ENCODE results near the gene SAC3D1. TPM values are rescaled to one million over a fixed set of nuclear protein-coding genes. Genes with fewer than 3 reads are reported as not detected.

Gene SAC3D1
- total and polyA plus RNA-seq, 9 of the 15 experiments (the other 6 are each of a cell fraction or from before 2014, with no cell fraction given): 0.20 to 35.2 (median 5.8) TPM

DNA sequence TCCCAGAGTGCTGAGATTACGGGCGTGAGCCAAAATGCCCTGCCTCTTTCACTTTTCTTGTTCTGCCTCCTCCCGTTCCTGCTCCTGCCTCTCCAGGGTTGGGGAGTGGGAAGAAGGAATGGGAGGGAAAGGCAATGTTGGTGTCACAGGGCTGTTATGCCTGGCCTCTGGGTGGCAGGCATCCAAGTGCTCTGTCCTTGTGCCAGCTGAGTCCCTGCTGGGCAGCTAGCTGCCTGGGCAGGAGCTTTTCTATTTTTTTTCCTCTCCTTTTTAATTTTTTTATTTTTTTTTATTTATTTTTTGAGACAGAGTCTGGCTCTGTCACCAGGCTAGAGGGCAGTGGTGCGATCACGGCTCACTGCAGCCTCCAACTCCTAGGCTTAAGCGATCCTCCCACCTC is 4.1 kb upstream of the SAC3D1 start:
- 91% methylated on average over 6 of the region's 6 CpGs for WGBS (ENCODE audit: insufficient coverage, low coverage, missing lambda C conversion rate)
- no peak overlapping the region for H3K27ac ChIP-seq (ENCODE audit: extremely low read depth, low read depth, low read length)
- H3K9me1 ChIP-seq (ENCODE audit: control insufficient read depth, insufficient read depth, low read length): no peaks in the 10 kb centered on the region
- TF ChIP-seq POLR2AphosphoS2 (IDR thresholded peaks at IDR 0.05; ENCODE audit: low read length): no peak
- TF ChIP-seq ZNF165 (CRISPR knock-in tag; IDR thresholded peaks at IDR 0.05; ENCODE audit: borderline replicate concordance): no peak
- no peak for TF ChIP-seq NFXL1 (CRISPR knock-in tag; IDR thresholded peaks at IDR 0.05)
- no peak for TF ChIP-seq RBM14 (IDR thresholded peaks at IDR 0.05; ENCODE audit: borderline replicate concordance, insufficient read depth, low read depth, low read length)
- peaks cover 24% of the 10 kb centered on the region; the same call in 1 of the 3 replicates for H3K36me3 ChIP-seq (ENCODE audit: control insufficient read depth, insufficient read depth, low read length)
- BruUV-seq (replicated peaks): no TSS peak
- ATAC-seq: no peak
- H3K4me1 ChIP-seq (replicated peaks in 1 of 2; ENCODE audit: control insufficient read depth in 2 of 2, insufficient read depth in 2 of 2, low read length in 2 of 2): peaks cover 5 to 25% of the 10 kb centered on the region in 2 experiments; a peak in 4 of 5 replicates
- CTCF ChIA-PET (ENCODE audit: low intra/inter-chr PET ratio): no interaction called here
- no peak overlapping the region for H3K9ac ChIP-seq (ENCODE audit: insufficient read depth in 1 of 2, low read depth in 2 of 2, low read length in 2 of 2)
- in situ Hi-C loops (cut with MboI): no loop called here
- intact Hi-C loops (cut with micrococcal nuclease): no loop called here
- no peak overlapping the region for H3K4me2 ChIP-seq (ENCODE audit: insufficient read depth, low read length)
- H3K27me3 ChIP-seq (ENCODE audit: control insufficient read depth in 2 of 2, insufficient read depth in 2 of 2, low read length in 2 of 2): no peaks in the 10 kb centered on the region
- DNase-seq (ENCODE audit: extremely low read depth in 1 of 4, low spot score in 3 of 4): no peak
- POLR2A ChIA-PET: interaction anchor here (0.9 kb wide), 1 partner anchor 76 kb away, joined by 3 read pairs; no protein-coding TSS in a partner anchor
- H4K20me1 ChIP-seq (replicated peaks; ENCODE audit: control insufficient read depth, insufficient read depth, low read length): no peaks in the 10 kb centered on the region
- H3K79me2 ChIP-seq (ENCODE audit: control insufficient read depth, insufficient read depth, low read length): peaks cover 7% of the 10 kb centered on the region; the same call in 2 of the 3 replicates
- no peak overlapping the region for H2AFZ ChIP-seq (ENCODE audit: low read depth, low read length)
- no peak for FAIRE-seq
- no peaks in the 10 kb centered on the region for H3K9me3 ChIP-seq (replicated peaks; ENCODE audit: control insufficient read depth, insufficient read depth, low read depth, low read length)
- H3K4me3 ChIP-seq: no peak overlapping the region

DNA sequence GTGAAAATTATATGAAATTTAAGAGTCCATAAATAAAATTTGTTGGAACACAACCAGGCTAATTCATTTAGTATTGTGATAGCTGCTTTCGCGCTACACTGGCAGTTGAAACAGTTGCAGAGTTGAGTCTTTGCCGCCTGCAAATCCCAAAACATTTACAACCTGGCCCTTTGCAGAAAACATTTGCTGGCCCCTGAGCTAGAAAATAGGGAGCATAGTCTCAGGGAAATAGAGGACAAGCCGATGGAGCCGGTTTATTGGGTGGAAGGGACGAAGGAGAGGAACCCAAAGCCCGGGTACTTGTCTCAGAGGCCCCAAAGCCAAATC is 527 bp upstream of the SAC3D1 start:
- Histone ChIP-seq H3K4me3 (peak overlapping the region; percentile 89), H3K79me2 (ENCODE audit: control insufficient read depth, insufficient read depth, low read length) (peaks cover 24% of the 10 kb centered on the region), H3K36me3 (ENCODE audit: control insufficient read depth, insufficient read depth, low read length) (peaks cover 34% of the 10 kb centered on the region; the same call in 2 of the 3 replicates), H3K4me1 (replicated peaks in 1 of 2; ENCODE audit: control insufficient read depth in 2 of 2, insufficient read depth in 2 of 2, low read length in 2 of 2) (peaks cover 10 to 51% of the 10 kb centered on the region in 2 experiments; a peak in 4 of 5 replicates), H3K9me1 (ENCODE audit: control insufficient read depth, insufficient read depth, low read length) (no peaks in the 10 kb centered on the region), H3K27ac (ENCODE audit: extremely low read depth, low read depth, low read length) (peak overlapping the region; percentile 96), H2AFZ (ENCODE audit: low read depth, low read length) (peak overlapping the region; percentile 90), H4K20me1 (replicated peaks; ENCODE audit: control insufficient read depth, insufficient read depth, low read length) (no peaks in the 10 kb centered on the region; the same call in 1 of the 2 replicates), H3K9ac (ENCODE audit: insufficient read depth in 1 of 2, low read depth in 2 of 2, low read length in 2 of 2) (peak overlapping the region; percentile 82 to 94), H3K9me3 (replicated peaks; ENCODE audit: control insufficient read depth, insufficient read depth, low read depth, low read length) (no peaks in the 10 kb centered on the region), H3K27me3 (ENCODE audit: control insufficient read depth in 2 of 2, insufficient read depth in 2 of 2, low read length in 2 of 2) (no peaks in the 10 kb centered on the region), H3K4me2 (ENCODE audit: insufficient read depth, low read length) (peak overlapping the region; percentile 79)
- no peak for ATAC-seq
- 14% methylated on average over 7 of the region's 7 CpGs for WGBS (ENCODE audit: insufficient coverage, low coverage, missing lambda C conversion rate)
- in situ Hi-C loops (cut with MboI): no loop called here
- CTCF ChIA-PET (ENCODE audit: low intra/inter-chr PET ratio): interaction anchor here (0.7 kb wide), 1 partner anchor 26 kb away, joined by 4 read pairs; no protein-coding TSS in a partner anchor
- POLR2A ChIA-PET: interaction anchor here (0.6 to 1.9 kb wide), 18 partner anchors 9 to 466 kb away, joined by 3 to 9 read pairs (median 4); partner anchors contain the start of genes ARL2, FAU, MALAT1 and MRPL49
- intact Hi-C loops (cut with micrococcal nuclease): loop anchor here (2.0 kb wide), 1 partner anchor 26 kb away; the partner anchor contains the start of gene ARL2
- no peak for DNase-seq (ENCODE audit: extremely low read depth in 1 of 4, low spot score in 3 of 4)
- FAIRE-seq: no peak
- no TSS peak for BruUV-seq (replicated peaks)
- TF ChIP-seq ZBTB7A (IDR thresholded peaks at IDR 0.05; ENCODE audit: borderline replicate concordance, control insufficient read depth, low read depth, low read length) (no peak), TEAD4 (IDR thresholded peaks at IDR 0.05; ENCODE audit: low read length) (no peak), TEAD4 (CRISPR knock-in tag; IDR thresholded peaks at IDR 0.05; ENCODE audit: borderline replicate concordance) (no peak), GABPA (tag; conservative IDR thresholded peaks at IDR 0.05; ENCODE audit: low read depth) (0 out of 2 replicates have a peak, but pooled peaks have one; percentile 6), HNRNPL (IDR thresholded peaks at IDR 0.05; ENCODE audit: low read depth, low read length) (no peak), ARNT (IDR thresholded peaks at IDR 0.05) (0 out of 4 replicates have a peak, but pooled peaks of 1 of the 2 experiments have one; percentile 25), CEBPB (tag; IDR thresholded peaks at IDR 0.05) (no peak), KAT7 (CRISPR knock-in tag; IDR thresholded peaks at IDR 0.05; ENCODE audit: borderline replicate concordance) (0 out of 2 replicates have a peak, but pooled peaks have one; percentile 9), KLF13 (tag; IDR thresholded peaks at IDR 0.05; ENCODE audit: borderline replicate concordance, low read depth) (no peak), ZNF175 (CRISPR knock-in tag; IDR thresholded peaks at IDR 0.05; ENCODE audit: low read depth) (no peak)
- TF ChIP-seq, protein P1, sequence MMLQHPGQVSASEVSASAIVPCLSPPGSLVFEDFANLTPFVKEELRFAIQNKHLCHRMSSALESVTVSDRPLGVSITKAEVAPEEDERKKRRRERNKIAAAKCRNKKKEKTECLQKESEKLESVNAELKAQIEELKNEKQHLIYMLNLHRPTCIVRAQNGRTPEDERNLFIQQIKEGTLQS (IDR thresholded peaks at IDR 0.05): no peak
- TF ChIP-seq, protein P1 (CRISPR knock-in tag; conservative IDR thresholded peaks at IDR 0.05): 0 out of 2 replicates have a peak, but pooled peaks have one; percentile 16
